K562 (cell line): ENCODE measurements around the gene EGR1. TPM values are rescaled to one million over a fixed set of nuclear protein-coding genes. Genes with fewer than 3 reads are reported as not detected.

Experiments
- NEUROD1 ChIP-seq: fragments of 150-350 bp; IDR thresholded peaks from 2 replicates; pipeline ENCODE4 v1.6.1; 2014; ENCODE audit warnings: borderline replicate concordance, low read length, low read depth; ENCODE audit not compliant: partially characterized antibody
- SUPT5H ChIP-seq: fragments of 450-650 bp; IDR thresholded peaks from 2 replicates; pipeline ENCODE4 v1.6.1; 2016
- polyA plus RNA-seq, 8 experiments: library from polyadenylated mRNA; depleted of rRNA in 4 of 8; stranded (reverse) in 5 of 8; unstranded in 3 of 8; fragments of >200 nt; fragmentation: Nextera tagmentation in 2 of 8; fragmentation: Illumina TruSeq in 1 of 8; extraction: Ambion mirVana in 2 of 8; extraction: Trizol in 1 of 8; gene quantifications; 2 replicates each; pipeline versions ENCODE4 v1.2.1 to v1.2.3, GENCODE V29; 2011 to 2014; ENCODE audit warnings: inconsistent platforms in 1 of 8, missing spikeins in 1 of 8
- total RNA-seq, 7 experiments: library from RNA; depleted of rRNA in 6 of 7; stranded (reverse); fragments of >200 nt in 6 of 7; fragmentation: Illumina TruSeq in 2 of 7; extraction: Trizol in 2 of 7; gene quantifications; 2 replicates each; pipeline versions ENCODE4 v1.2.1 to v1.2.3, GENCODE V29; 2011 to 2021; ENCODE audit warnings: low replicate concordance in 1 of 7
- TF ChIP-seq, protein P1 (sequence below): sonication (generic); formaldehyde crosslinking; IDR thresholded peaks from 2 replicates; pipeline ENCODE4 v1.8.1; 2023; ENCODE audit warnings: mild to moderate bottlenecking, missing genetic modification reagents
- TF ChIP-seq, protein P2 (sequence below): fragments of 200-600 bp; sonication (generic); IDR thresholded peaks from one replicate; pipeline ENCODE4 v1.6.1; 2012; ENCODE audit warnings: mild to moderate bottlenecking, low read depth, low read length, inconsistent platforms
- TF ChIP-seq, protein P3 (sequence below), 3 experiments: IDR thresholded peaks in 2 of 3; conservative IDR thresholded peaks in 1 of 3; 2 replicates each; pipeline ENCODE4 v1.5.1; 2011 to 2012; ENCODE audit warnings: low read length in 3 of 3, mild to moderate bottlenecking in 3 of 3, control low read depth in 2 of 3, improper control_type of control experiment in 1 of 3, inconsistent platforms in 1 of 3, low read depth in 1 of 3, mixed read lengths in 1 of 3, moderate library complexity in 1 of 3; ENCODE audit not compliant: insufficient read depth in 2 of 3

EGR1 gene
- total and polyA plus RNA-seq, 9 of the 15 experiments (the other 6 are each of a cell fraction or from before 2014, with no cell fraction given), result 1.3 to 132 (median 21.5) TPM

DNA sequence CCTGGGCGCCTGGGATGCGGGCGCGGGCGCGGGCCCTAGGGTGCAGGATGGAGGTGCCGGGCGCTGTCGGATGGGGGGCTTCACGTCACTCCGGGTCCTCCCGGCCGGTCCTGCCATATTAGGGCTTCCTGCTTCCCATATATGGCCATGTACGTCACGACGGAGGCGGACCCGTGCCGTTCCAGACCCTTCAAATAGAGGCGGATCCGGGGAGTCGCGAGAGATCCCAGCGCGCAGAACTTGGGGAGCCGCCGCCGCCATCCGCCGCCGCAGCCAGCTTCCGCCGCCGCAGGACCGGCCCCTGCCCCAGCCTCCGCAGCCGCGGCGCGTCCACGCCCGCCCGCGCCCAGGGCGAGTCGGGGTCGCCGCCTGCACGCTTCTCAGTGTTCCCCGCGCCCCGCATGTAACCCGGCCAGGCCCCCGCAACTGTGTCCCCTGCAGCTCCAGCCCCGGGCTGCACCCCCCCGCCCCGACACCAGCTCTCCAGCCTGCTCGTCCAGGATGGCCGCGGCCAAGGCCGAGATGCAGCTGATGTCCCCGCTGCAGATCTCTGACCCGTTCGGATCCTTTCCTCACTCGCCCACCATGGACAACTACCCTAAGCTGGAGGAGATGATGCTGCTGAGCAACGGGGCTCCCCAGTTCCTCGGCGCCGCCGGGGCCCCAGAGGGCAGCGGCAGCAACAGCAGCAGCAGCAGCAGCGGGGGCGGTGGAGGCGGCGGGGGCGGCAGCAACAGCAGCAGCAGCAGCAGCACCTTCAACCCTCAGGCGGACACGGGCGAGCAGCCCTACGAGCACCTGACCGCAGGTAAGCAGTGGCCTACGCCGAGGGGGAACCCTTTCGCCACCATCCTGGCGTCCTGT, at the start of gene EGR1 (continued):
- TF ChIP-seq NEUROD1, result no peak
- TF ChIP-seq, protein P1, sequence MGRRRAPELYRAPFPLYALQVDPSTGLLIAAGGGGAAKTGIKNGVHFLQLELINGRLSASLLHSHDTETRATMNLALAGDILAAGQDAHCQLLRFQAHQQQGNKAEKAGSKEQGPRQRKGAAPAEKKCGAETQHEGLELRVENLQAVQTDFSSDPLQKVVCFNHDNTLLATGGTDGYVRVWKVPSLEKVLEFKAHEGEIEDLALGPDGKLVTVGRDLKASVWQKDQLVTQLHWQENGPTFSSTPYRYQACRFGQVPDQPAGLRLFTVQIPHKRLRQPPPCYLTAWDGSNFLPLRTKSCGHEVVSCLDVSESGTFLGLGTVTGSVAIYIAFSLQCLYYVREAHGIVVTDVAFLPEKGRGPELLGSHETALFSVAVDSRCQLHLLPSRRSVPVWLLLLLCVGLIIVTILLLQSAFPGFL (CRISPR knock-in tag), result peak; percentile 73; the same call in 1 of the 2 replicates
- TF ChIP-seq, protein P2, sequence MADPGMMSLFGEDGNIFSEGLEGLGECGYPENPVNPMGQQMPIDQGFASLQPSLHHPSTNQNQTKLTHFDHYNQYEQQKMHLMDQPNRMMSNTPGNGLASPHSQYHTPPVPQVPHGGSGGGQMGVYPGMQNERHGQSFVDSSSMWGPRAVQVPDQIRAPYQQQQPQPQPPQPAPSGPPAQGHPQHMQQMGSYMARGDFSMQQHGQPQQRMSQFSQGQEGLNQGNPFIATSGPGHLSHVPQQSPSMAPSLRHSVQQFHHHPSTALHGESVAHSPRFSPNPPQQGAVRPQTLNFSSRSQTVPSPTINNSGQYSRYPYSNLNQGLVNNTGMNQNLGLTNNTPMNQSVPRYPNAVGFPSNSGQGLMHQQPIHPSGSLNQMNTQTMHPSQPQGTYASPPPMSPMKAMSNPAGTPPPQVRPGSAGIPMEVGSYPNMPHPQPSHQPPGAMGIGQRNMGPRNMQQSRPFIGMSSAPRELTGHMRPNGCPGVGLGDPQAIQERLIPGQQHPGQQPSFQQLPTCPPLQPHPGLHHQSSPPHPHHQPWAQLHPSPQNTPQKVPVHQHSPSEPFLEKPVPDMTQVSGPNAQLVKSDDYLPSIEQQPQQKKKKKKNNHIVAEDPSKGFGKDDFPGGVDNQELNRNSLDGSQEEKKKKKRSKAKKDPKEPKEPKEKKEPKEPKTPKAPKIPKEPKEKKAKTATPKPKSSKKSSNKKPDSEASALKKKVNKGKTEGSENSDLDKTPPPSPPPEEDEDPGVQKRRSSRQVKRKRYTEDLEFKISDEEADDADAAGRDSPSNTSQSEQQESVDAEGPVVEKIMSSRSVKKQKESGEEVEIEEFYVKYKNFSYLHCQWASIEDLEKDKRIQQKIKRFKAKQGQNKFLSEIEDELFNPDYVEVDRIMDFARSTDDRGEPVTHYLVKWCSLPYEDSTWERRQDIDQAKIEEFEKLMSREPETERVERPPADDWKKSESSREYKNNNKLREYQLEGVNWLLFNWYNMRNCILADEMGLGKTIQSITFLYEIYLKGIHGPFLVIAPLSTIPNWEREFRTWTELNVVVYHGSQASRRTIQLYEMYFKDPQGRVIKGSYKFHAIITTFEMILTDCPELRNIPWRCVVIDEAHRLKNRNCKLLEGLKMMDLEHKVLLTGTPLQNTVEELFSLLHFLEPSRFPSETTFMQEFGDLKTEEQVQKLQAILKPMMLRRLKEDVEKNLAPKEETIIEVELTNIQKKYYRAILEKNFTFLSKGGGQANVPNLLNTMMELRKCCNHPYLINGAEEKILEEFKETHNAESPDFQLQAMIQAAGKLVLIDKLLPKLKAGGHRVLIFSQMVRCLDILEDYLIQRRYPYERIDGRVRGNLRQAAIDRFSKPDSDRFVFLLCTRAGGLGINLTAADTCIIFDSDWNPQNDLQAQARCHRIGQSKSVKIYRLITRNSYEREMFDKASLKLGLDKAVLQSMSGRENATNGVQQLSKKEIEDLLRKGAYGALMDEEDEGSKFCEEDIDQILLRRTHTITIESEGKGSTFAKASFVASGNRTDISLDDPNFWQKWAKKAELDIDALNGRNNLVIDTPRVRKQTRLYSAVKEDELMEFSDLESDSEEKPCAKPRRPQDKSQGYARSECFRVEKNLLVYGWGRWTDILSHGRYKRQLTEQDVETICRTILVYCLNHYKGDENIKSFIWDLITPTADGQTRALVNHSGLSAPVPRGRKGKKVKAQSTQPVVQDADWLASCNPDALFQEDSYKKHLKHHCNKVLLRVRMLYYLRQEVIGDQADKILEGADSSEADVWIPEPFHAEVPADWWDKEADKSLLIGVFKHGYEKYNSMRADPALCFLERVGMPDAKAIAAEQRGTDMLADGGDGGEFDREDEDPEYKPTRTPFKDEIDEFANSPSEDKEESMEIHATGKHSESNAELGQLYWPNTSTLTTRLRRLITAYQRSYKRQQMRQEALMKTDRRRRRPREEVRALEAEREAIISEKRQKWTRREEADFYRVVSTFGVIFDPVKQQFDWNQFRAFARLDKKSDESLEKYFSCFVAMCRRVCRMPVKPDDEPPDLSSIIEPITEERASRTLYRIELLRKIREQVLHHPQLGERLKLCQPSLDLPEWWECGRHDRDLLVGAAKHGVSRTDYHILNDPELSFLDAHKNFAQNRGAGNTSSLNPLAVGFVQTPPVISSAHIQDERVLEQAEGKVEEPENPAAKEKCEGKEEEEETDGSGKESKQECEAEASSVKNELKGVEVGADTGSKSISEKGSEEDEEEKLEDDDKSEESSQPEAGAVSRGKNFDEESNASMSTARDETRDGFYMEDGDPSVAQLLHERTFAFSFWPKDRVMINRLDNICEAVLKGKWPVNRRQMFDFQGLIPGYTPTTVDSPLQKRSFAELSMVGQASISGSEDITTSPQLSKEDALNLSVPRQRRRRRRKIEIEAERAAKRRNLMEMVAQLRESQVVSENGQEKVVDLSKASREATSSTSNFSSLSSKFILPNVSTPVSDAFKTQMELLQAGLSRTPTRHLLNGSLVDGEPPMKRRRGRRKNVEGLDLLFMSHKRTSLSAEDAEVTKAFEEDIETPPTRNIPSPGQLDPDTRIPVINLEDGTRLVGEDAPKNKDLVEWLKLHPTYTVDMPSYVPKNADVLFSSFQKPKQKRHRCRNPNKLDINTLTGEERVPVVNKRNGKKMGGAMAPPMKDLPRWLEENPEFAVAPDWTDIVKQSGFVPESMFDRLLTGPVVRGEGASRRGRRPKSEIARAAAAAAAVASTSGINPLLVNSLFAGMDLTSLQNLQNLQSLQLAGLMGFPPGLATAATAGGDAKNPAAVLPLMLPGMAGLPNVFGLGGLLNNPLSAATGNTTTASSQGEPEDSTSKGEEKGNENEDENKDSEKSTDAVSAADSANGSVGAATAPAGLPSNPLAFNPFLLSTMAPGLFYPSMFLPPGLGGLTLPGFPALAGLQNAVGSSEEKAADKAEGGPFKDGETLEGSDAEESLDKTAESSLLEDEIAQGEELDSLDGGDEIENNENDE, result peak; percentile 64
- TF ChIP-seq, protein P3, sequence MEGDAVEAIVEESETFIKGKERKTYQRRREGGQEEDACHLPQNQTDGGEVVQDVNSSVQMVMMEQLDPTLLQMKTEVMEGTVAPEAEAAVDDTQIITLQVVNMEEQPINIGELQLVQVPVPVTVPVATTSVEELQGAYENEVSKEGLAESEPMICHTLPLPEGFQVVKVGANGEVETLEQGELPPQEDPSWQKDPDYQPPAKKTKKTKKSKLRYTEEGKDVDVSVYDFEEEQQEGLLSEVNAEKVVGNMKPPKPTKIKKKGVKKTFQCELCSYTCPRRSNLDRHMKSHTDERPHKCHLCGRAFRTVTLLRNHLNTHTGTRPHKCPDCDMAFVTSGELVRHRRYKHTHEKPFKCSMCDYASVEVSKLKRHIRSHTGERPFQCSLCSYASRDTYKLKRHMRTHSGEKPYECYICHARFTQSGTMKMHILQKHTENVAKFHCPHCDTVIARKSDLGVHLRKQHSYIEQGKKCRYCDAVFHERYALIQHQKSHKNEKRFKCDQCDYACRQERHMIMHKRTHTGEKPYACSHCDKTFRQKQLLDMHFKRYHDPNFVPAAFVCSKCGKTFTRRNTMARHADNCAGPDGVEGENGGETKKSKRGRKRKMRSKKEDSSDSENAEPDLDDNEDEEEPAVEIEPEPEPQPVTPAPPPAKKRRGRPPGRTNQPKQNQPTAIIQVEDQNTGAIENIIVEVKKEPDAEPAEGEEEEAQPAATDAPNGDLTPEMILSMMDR (IDR thresholded peaks at IDR 0.05 in 2 of 3, conservative IDR thresholded peaks at IDR 0.05 in 1 of 3; ENCODE audit: insufficient read depth in 2 of 3, low read depth in 1 of 3, low read length in 3 of 3), result peak in 1 of 3 experiments; percentile 22; a peak in 2 of 6 replicates
- peak; percentile 98 for TF ChIP-seq SUPT5H
